ENCODE data around the gene ARL6IP4.
"Not testable (repeated sequence)": the region's sequence is repeated elsewhere in the genome, so short reads cannot be mapped to it uniquely, and the experiment has no call there.

The ARL6IP4 gene

DNA sequence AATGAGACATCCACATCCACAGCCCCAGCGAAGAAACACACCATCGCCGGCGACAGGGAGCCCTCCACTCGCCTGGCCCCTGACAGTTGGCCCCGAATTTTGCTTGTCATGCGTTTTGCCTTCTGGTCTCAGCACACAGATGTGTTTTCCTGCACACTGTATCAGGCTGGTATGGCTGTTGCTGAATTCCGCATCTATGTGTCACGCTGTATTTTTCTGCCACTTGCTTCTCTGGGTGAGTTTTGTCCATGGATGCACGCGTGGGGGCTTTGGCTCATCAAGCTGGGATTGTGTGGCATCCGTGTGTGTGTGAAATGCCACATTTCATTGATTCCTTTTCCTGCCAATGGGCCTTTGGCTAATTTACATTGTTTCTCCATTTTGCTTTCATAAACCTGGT is 26.5 kb downstream of the ARL6IP4 start:
- no peak for DNase-seq

DNA sequence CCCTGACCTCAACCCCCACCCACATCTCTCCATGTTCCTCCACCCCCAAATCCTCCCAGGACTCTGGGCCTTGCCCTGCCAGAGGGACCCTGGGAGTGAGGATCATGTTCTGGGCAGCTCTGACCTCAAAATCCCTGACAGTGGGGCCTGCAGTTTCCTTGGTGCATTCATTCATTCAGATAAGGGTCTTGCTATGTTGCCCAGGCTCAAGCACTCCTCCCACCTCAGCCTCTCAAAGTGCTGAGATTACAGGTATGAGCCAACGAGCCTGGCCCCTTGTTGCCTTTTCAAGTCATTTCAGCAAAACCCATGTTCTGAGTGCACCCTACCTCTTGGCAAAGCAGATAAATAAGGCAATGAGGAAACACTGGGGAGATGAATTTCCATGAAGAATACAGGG is 29.6 kb downstream of the ARL6IP4 start:
- DNase-seq = no peak

DNA sequence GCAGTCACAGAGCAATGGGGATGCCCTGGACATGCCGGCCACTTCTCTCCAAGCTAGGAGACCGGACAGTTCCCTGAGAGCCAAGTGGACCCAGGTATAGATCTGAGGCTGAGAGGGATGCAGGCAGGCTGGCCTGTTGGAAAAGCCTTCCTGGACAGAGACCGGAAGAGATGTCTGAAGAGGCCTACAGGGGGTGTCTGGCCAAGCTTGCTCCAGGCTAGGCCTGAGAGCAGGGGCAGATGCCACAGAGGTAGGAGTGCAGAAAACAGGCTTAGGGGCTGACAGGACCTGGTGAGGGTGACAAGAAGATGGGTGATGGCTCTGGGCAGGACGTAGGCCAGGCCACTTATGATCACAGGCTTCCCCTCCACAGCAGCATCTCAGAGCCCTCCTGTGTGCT is 30.2 kb downstream of the ARL6IP4 start:
- no peak for DNase-seq

DNA sequence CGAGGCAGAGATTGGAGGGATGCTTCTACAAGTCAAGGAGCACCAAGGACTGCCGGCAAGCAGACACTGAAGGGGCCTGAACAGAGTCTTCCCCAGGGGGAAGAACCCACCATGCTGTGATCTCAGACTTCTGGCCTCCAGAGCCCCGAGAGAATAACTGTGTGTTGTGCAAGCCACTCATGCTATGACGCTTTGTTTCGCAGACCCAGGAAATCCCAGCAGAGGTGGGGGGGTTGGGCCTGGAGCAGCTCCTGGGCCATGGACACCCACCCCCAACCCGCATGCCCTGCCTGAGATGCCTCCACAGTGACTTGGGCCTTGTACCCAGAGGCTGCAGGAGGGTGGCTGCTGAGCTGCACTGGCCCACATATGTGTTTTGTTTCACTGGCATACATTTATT is 31.2 kb downstream of the ARL6IP4 start:
- no peak for DNase-seq

DNA sequence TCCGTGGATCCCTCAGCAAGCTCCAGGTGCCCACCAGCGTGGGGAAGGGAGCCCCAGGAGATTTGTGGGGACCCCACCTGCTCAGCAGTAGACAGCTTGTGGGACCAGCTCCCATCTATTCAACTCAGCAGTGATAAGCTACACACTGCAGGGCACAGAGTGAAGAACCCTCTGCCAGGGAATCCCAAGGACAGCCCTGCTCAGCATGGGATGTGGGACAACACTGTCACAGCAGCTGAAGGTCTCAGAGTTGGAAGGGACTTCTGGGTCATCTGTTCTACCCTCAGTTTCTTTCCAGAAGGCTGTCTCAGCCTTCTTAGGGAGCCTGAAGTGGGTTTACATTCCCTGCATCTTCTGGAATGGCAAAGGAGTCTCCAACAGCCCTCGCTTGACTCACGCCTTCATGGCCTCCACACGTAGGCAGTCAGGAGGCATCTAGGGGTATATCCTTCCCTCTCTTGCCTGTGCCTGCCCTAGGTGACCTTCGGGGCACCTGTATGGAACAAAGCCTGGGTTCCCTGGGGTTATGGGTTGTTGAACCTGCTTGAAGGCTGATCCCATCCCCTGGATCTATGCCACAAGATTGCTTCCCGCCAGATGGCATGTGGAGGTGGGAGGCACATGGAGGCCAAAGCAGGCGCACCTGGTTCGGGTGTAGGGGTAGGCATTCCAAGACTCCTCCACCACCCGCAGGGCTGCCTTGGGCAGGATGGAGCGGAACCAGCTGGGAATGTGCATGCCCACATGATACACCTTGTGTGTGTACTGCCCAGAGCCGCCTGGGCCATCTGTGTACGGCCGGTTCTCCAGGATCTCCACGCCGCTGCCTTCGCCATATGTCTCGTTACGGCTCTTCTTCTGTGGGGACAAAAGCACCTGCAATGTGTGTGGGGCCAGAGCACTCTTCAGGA is 33.0 kb downstream of the ARL6IP4 start:
- no peak for DNase-seq

DNA sequence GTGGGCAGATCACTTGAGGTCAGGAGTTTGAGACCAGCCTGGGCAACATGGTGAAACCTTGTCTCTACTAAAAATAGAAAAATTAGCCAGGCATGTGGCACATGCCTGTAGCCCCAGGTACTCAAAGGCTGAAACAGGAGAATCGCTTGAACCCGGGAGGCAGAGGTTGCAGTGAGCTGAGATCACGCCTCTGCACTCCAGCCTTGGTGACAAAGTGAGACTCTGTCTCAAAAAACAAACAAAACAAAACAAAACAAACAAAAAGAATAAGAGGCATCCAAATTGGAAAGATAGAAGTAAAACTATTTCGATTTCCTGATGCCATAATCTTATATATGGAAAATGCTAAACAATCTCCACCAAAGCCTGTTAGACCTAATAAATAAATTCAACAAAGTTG is 34.0 kb downstream of the ARL6IP4 start:
- not testable (repeated sequence) for DNase-seq

DNA sequence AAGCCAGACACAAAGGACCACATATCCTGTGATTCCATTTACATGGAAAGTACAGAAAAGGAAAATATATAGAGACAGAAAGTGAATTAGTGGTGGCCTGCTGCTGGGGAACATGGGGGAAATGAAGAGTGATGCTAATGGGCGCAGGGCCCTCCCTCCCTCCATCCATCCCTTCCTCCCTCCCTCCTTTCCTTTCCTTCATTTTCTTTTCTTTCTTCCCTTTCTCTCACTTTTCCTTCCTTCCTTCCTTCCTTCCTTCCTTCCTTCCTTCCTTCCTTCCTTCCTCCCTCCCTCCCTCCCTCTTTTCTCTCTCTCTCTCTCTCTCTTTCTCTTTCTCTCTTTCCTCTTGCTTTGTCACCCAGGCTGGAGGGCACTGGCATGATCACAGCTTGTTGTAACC is 37.3 kb downstream of the ARL6IP4 start:
- DNase-seq = no peak

DNA sequence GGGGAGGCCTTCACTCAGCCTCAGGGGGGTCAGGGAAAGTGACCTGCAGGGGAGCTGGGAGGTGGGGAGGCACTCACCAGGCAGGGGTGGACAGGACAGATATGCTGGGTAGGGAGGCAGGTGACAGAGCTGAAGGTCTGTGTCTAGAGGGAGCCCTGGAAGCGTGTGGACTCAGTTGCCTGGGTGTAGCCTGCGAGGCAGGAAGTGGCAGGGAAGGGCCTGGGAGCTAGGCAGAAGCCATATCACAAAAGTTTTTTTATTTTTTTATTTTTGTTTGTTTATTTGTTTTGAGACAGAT is 39.3 kb downstream of the ARL6IP4 start:
- DNase-seq = no peak

DNA sequence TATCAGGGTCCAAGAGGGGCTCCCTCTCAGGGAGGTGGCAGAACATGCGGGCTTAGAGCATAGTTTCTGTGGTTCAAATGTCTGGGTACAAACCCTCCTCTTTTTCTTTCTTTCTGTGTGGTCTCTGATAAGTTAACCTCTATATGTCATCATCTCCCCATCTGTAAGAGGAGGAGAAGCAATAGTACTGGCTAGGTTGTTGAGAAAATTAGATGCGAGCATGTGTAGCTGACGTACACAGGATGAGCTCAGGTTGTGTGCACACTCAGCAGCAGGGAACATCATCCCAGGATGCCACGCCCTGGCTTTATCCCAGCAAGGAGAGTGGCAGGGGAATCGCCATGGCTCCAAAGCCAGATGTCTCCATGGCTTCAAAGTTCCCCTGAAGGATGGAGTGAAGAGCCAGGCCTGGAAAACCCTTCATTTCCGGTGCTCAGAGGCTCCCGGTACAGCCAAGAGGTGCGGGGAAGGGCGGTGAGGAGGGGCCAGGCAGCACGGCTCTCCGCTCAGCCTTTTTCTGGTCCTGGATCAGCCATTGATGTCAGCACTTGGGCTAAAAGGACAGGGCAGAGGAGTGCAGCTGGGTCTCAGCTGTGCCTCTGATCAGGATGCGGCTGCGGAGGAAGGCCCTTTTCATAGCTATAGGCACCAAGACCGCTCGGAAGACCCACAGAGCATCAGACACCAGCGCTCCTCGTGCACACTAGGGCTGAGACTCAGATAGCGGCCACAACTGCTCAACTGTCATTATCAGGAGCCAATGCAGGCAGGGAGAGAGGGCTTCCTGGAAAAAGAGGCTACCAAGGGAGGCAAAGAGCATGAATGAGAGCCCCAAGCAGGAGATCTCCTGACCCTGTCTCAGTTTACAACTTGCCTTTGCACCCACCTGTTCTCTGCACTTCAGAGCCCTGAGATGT is 41.5 kb downstream of the ARL6IP4 start:
- DNase-seq = no peak

DNA sequence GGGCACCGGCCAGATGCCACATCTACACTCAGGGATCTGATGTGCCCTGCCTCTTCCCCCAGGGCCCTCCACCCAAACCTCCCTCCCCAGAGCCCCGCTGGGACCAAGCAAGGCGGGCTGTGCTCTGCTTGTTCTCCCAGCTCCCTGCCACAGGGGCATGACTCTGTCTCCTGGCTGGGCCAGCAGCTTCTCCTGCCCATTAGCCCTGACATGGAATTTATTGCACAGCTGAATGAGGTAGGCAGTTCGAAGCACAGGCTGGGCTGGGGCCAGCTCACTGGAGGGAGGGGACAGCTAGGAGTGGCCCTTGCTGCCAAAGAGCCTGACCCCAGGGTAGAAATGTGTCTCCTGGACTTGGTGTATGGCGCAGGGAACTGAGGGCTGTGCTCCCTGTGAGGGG is 42.4 kb downstream of the ARL6IP4 start:
- DNase-seq = no peak

DNA sequence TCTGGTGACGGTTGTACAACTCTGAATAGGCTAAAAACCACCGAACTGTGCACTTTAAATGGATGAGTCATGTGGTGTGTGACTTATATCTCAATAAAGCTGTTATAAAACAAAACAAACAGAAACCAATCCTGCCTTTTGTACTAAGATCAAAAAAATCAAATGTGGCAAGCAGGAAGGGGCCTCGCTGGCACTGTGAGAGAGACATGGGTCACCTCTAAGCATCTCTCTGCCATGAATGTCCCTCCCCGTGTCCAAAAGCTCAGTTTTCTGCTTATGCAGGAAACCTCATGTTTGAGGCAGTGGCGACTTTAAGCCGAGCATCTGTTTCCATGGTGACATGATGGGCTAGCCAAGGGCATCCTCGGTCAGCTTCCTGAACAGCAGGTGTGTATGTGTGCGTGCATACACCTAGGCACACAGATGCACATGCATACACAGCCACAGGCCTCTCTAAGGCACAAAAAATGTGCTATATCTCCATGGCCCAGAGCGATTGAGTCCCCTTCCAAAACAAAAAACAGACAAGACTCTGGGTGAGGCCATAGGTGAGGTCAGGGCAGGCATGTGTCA is 44.4 kb downstream of the ARL6IP4 start:
- DNase-seq = no peak

DNA sequence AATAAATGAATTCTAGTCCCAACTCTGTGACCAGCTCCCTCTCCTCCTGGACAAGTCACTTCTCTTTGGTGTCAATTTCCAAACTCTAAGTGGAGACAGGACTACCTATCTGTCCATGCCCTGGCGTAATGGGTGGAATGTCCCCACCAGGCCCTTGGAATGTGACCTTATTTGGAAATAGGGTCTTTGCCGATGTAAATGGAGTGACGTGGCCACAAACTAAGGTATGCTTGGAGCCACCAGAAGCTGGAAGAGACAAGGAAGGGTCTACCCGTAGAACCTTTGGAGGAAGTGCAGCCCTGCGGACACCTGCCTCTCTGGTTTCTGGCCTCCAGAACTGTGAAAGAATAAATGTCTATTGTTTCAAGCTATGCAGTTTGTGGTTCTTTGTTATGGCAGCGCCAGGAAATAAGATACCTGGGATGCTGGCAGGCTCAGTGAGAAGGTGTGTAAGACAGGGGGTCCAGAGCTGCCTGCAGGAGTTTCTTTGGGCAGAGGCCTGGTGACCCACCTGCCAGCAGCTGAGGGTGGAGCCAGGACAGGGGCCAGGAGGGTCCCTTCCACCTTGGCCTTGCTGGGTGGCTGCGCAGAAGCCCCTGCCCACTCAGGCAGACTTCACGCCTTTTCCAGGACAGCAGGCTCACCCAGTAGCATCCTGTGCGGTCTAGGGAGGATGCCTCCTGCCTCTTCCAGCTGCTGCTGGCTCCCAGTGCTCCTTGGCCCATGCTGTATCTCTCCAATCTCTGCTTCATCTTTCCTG is 45.8 kb downstream of the ARL6IP4 start:
- no peak for DNase-seq

DNA sequence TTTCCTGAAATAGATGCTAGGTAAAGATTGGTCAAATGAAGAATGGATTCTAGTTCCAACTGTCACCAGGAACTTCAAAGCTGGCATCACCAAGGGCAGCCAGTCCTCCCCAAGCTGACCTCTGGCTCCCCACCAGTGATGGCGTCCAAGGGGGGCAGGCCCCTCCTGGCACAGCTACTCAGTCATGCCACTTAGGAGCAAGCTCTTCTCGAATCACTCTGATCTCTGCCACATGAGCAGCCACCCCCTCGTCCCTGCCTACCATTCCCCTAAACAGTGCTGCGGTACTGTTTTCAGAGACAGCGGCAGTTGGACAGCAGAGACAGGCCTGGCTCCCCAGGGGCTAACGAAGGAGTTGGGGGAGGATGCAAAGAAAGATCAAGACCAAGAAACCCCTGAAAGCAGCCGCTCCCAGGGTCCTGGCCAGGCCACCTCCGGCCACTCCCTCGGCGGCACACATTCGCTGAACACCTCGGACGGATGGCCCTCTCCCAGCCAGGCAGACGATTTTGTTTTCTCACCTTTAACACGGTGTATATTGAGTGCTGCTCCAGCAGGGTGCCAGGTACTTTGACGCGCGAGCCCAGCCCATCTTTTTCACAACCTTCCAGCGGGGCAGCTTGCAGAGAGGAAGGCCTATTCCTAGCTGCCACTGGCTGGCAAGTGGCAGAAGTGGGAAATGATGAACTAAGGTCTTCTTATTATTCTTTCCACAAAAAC is 47.4 kb downstream of the ARL6IP4 start:
- DNase-seq = peak in 1 of 56 donors; percentile 1

DNA sequence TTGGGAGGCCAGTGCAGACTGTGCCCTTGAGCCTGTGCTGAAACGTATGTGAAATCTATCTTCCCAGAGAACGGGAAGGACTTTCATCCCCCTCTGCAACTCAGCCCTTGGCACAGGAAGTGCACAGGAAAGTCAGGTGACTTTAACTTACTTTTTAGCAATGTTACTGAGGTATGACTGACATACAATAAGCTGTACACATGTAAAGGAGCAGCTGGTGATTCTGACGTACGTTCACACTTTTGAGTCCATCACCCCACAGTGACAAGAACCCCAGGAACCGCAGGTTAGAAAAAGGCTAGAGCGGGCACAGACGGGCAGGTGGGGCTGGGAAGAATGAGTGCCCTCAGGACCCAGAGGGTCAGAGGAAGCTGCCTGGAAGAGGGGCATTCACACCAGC is 48.0 kb downstream of the ARL6IP4 start:
- DNase-seq = no peak

DNA sequence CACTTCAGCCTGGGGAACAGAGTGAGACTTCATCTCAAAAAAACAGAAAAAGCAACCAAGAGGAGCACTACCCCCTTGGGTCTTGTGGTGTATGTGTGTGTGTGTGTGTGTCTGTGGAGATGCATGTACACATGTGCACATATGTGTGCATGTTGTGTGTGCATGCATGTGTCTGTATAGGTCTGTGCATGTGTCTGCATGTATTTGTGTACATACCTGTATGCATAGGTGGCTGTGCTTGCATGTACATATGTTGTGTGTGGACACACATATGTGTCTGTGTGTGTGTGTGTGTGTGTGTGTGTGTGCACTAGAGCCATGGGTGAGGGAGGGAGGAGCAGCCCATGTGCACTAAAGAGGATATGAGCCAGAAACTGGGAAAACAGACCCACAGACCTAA is 49.1 kb downstream of the ARL6IP4 start:
- DNase-seq = no peak

DNA sequence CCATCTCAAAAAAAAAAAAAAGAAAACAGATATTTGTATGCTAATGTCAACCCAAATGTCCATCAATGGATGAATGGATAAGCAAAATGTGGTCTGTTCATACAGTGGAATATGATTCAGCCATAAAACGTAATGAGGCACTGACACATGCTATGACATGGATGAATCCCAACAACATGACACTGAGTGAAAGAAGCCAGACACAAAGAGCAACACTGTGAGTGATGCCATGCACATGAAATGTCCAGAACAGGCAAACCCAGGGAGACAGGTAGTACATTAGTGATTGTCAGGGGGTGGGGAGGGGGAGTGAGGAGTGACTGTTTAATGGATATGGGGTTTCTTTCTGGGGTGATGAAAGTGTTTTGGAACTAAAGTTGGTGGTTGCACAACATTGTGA is 50.2 kb downstream of the ARL6IP4 start:
- DNase-seq = no peak

DNA sequence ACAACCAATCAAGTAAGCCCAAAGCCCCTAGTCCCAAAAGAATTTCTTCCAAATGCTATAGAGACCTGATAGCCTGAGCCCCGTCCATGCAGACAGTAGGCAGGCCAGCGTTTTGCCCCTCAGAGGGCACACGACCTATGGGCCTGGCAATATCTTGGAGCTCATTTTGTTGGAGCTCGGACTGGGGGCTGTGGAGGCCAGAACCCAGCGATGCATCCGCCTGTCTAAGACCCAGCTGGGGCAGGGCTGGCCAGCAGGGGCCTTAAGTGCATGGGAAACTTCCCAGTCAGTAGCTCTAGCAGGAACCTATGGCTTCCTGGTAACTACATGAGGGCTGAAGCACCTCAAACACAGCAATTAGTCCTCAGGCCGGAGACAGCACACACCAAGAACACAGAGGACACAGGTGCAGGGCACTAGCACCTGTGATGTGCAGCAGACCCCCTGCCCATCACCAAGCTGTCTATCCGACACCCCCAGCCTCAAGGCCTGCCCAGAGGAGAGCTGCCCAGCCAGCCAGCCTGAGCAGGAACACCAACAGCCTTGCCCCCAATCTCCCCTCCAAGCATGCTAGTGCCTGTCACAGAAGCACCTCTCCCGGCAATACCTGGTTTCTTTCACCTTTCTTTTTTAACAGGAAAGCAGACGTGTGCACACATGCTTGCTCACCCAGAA is 50.8 kb downstream of the ARL6IP4 start:
- no peak for DNase-seq
